AG09309 (cell line): ENCODE data around the gene AMPH.
A peak's percentile ranks its signal among the peaks of the same experiment; 100 is the strongest.

Source experiments
- DNase-seq: peaks from one replicate; pipeline ENCODE4 v3.0.0-alpha.2; 2010; ENCODE audit warnings: low read depth
- H3K4me3 ChIP-seq: 2 replicates; pipeline ENCODE4 v1.5.1; 2011; ENCODE audit warnings: mild to moderate bottlenecking, low read depth, low read length, moderate library complexity; ENCODE audit not compliant: control insufficient read depth
- CTCF ChIP-seq: IDR thresholded peaks from 2 replicates; pipeline ENCODE4 v1.5.1; 2011; ENCODE audit warnings: mild to moderate bottlenecking, low read depth, low read length, inconsistent platforms; ENCODE audit not compliant: insufficient read depth, control insufficient read depth; ENCODE audit errors: missing control alignments

Gene AMPH

DNA sequence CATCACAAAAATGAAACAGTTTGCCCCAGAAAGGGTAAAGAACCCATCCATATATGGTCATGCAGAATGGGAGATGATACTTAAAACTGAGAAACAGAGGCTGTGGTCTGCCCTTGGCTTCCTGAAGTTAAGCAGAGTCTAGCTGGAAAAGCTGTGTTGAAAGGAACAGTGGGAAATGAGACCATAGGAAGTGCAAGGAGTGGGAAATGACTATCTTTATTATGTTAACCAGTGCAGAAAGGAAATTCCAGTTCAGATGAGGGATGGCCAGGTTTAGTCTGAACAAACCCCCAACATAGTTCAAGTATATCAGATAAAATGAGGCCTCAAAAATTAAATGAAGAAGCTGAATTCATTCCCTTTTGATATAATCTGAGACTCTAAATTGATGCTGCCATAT lies 245.5 kb downstream of the AMPH start:
- no peak for DNase-seq
- TF ChIP-seq CTCF = no peak
- H3K4me3 ChIP-seq = no peak overlapping the region

DNA sequence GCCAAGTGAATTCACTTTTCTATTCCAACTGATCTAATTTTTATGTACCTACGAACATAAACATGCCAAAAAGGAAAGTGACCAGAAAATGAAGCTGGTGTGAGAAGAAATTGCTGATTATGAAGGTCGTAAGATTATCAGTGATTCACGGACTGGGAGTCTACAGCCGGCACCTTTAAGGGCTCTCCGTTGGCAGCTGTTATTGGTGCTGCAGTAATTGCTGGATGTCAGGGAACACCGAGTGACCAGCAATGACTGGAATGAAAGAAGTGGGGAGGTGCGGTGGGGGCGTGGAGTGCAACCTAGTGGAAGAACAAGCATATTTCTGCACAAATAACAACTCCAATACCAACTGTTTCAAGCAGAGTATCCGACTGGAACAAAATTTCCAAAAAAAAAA lies 247.9 kb downstream of the AMPH start:
- TF ChIP-seq CTCF = no peak

GRCh38 chr7:38382684-38383083 lies 248.5 kb downstream of the AMPH start:
- TF ChIP-seq CTCF = no peak
- H3K4me3 ChIP-seq = no peak overlapping the region
- peak; percentile 32 for DNase-seq

More for the DNA sequence above, 247.9 kb downstream of the AMPH start:
- DNase-seq = no peak
- H3K4me3 ChIP-seq = no peak overlapping the region

DNA sequence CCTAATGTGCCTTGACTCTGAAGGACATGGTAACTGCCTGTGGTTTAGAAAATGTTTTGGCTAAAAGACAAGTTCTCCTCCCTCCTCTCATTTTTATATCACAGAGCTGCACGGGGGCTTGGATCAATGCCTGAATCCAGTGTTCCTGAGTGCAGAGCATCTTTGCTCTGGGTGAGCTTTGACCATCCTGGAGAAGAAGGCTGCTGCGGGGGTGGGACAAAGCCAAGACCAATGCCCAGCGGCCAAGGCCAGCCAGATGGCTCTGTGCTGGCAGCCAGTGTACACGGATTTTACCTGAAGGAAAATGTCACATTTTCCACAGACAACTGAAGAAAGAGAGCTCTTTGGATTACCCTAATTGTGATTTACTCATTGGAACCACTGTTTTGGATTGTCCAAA lies 255.7 kb downstream of the AMPH start:
- H3K4me3 ChIP-seq = no peak overlapping the region
- TF ChIP-seq CTCF = no peak
- no peak for DNase-seq

GRCh38 chr7:38374507-38374906 lies 256.7 kb downstream of the AMPH start:
- TF ChIP-seq CTCF = peak; percentile 54
- no peak for DNase-seq
- no peak overlapping the region for H3K4me3 ChIP-seq

DNA sequence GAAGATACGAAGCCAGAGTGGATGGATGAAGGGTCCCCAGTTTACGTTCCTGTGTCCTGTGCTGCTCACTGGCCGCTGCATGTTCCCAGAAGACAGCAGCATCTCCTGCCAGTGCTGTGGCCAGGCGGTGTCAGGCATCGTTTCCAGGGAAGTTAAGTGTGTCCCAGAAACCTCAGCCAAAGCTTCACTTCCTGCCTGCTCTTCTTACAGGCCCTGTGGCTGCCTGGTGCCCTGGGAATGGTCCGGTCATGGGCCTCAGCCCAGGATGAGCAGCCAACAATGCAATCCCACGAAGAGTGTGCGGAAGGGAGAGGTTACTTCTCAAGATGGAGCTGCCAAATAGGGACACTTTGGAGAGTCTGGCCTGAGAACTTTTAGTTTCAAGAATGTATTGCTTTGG lies 258.0 kb downstream of the AMPH start:
- no peak overlapping the region for H3K4me3 ChIP-seq
- DNase-seq = no peak
- TF ChIP-seq CTCF = no peak

GRCh38 chr7:38372290-38372689 lies 258.9 kb downstream of the AMPH start:
- no peak for DNase-seq
- H3K4me3 ChIP-seq = no peak overlapping the region
- TF ChIP-seq CTCF = no peak
